Activated CD4-positive, alpha-beta T cell treated with anti-CD3 and anti-CD28 coated beads, Interleukin-2, amount 50 U/mL, for 16 hours (primary cell): ENCODE results near the gene PARVB.
A peak's percentile ranks its signal among the peaks of the same experiment; 100 is the strongest.

Source experiments
- DNase-seq: peaks from one replicate; pipeline ENCODE4 v3.0.0-alpha.2; 2020

Gene PARVB

DNA sequence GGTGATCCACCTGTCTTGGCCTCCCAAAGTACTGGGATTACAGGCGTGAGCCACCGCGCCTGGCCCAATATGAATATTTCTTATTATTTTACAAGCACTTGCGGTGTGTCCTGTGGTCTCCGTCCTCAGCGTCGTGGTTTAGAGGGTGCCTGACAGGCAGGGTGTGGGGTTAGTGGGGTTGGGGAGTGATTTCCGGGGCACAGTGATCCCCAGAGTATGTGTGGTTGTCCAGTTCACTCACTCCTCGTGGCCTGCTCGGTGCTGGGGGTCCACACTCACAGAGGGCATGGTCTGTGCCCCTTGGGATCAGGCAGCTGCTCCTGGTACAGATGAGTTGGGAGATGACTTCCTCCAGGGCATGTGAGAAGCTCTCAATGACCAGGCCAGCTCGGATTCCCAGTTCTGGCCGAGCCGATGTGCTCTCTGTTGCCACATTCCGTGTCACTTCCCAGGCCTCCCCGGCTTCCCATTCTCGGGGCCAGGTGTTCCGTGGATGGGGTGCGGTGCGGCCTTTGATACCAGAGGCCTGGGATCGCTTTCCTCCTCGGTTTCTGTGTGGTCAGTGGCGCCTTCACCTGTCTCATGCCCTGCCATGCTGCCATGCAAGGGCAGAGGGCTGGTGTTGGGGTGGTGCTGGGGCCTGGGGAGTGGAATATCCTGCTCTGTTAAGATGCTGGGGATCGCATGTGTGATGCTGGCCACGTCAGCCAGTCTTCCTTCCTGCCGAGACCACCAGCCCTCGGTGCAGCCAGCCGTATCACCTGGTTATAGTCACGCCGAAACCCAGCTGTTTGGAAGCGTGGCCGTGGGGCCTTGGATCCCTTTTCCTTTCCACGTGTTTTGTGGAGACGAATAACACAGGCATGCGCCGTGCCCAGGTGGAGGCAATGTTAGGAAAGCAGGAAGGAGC is 39.6 kb downstream of the PARVB start:
- no peak for DNase-seq

DNA sequence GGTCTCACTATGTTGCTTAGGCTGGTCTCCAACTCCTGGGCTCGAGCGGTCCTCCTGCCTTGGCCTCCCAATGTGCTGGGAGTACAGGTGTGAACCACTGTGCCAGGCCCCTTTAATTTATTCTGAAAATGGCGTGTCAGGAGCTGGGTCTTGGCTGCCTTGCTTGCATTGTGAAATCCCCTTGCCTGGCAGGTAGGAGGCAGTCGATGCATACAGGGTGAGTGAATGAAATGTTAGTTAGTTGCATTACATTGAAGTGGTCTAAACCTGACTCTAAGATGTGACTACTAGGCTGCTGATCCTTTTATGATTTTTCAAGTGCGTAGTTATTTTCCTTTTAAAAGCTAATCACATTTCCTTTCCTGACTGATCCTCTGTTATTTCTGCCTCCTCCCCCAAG is 42.9 kb downstream of the PARVB start:
- DNase-seq: no peak

DNA sequence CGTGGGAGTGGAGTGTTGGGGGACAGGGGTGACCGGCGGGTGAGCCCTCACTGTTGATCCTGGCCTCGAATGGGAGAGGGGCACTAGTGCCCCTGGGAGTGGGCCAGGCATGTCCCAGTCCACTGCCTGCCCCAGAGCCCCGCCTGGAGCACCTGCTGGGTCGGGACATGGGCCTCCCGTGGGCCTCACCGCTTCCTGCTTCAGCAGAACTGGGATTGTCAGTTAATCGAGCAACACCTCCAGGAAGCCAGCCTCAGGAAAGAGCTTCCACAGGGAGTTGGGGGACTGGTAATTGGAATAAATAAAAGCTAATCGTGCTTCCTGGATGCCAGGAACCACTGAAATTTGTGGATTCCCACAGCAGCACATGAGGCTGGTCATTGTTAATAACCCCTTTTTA is 43.8 kb downstream of the PARVB start:
- no peak for DNase-seq

DNA sequence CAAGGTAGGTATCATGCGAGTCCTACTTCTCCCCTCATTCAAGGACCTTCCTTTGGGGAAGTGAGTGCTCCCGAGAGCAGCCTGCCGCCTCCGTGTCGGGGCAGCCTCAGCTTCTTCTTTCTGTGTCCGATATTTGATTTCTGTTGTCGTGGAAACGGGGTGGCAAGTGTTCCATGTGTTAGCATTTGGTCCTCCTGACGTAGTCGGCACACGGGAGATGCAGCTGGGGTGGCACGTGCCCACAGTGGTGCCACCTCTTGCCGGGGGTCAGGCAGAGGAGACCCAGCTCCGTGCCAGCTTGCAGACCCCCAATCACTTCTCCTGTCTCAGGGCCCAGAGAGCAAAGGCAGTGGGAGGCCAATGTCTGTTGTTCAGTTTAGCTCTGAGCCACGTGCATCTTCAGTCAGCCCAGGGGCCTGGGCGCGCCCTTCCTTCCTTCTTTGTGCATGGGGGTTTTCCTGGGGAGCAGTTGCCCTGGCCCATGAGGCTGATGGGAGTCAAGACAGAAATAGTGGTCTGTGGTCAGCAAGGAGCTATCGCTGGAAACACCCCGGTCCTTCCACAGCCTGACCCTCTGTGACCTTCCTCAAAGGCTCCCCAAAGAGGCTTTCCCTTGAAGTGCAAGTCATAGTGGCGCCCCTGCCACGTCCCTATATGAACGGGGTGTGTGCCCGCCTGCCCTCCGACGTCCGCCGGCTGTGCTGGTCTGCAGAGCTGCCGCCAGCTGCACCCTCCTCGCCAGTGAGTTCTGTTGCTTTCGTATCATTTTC is 44.5 kb downstream of the PARVB start:
- no peak for DNase-seq

DNA sequence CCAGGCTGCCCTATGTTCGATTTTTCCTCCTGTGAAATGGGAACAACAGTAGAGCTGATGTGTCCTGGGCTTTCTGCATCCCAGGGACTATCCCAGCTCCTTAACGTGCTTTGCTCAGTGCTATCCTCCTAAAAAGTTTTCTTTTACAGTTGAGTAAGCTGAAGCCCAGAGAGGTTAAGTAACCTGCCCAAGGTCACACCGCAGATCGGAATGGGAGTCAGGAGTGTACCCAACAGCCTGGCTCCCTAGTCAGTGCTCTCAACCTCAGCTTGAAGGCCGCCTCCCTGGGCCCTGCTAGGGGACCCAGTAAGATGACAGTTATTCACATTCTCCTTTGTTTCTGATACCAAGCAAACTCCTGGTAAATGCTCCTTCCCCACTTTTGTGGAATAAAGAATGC is 45.9 kb downstream of the PARVB start:
- DNase-seq: no peak

DNA sequence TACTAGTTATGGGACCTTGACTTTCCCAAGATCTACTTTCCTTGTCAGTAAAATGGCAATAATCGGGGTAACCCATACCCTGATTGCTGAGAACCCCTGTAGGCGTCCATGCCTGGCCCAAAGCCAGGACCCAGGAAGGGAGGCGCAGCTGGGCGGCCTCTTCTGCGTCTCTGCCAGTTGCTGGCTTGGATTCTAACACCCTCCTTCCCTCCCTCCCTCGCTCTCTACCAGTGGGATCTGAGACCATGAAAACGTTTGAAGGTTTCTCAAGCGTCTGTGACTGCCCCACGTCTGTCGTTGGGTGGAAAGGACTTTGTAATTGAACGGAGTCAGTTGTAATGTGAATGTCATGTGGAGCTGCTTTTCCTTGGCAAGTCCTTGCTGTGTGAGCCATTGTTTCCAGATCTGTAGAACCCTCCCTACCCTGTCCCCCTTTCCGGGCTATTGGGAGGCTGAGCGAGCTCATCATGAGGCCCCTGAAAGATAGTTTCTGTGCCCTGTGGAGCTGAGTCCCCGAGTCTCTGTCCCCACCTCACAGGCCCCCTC is 47.8 kb downstream of the PARVB start:
- no peak for DNase-seq

DNA sequence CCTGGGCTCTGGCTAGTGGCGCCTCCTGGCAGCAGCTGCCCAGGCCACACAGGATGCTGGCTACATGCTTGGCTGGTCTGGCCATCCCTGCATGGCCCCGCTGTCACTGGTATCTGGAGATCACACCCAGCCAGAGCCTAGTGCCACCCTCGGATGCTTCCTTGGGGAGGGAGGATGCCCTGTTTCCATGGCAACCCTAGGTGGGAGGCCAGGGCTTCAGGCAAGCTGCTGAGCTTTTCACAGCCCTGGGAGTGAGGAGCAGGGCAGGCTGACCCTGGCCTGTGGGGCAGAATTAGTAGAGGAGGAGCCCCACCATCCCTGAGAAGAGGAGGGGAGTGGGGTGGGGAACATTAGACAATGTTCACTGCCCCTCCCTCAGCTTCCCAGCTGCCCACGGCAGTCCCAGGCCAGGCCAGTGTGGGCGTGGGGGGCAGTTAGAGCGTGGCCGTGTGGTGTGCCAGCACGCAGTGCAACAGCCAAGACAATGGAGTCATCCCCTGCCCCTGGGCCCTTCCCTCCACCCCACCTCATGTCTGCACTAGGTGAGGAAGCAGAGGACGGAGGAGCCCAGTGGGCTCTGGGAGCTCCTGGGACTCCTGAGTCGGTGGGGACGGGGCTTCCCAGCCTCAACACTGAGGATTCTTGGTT is 50.4 kb downstream of the PARVB start:
- no peak for DNase-seq

DNA sequence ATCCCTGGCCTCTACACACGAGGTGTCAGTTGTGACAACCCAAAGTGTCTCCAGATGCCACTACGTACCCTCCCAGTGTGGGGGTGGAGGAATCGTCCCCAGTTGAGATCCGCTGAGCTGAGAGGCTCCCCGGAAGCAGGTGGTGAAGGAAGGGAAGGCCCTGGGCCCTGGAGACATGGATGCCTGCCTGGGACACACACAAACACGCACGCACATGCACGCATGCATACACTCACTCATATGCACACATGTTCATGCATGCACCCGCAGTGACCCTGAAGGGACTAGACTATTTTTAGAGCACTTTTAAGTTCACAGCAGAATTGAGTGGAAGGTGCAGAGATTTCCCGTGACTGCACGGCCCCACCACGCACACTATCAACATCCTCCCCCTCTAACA is 50.9 kb downstream of the PARVB start:
- no peak for DNase-seq

DNA sequence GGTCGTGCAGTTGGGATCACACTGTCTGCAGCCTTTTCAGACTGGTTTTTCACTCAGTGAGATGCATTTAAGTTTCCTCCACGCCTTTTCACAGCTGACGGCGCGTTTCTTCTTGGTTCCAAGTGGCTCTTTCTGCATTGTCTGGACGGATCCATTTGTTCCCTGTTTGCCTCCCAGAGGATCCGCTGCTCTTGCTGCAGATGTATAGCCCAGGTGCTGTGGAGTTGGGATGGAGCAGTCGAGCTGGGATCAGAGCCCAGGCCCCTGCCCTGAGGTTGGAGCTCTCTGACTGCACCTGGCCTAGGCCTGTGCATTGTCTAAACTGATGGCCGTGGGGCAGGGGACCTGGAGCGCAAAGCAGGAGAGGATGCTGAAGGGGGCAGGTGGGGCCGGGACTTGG is 51.6 kb downstream of the PARVB start:
- no peak for DNase-seq

DNA sequence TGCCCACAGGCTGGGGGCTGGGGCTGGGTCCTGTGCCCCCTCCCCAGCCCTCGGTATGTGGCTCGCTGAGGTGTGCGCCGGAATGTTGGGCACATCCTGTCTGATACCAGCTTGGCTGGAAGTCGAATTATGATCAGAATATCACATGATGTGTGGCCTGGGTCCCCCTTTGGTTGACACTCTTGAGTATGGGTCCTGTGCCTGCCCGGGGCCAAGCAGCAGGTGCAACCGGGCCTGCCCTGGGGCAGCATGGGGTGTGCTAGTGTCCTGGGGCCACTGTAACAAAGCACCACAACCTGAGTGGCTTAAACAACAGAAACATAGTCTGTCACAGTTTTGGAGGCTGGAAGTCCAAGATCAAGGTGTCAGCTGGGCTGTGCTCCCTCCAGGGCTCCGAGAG is 52.7 kb downstream of the PARVB start:
- no peak for DNase-seq

DNA sequence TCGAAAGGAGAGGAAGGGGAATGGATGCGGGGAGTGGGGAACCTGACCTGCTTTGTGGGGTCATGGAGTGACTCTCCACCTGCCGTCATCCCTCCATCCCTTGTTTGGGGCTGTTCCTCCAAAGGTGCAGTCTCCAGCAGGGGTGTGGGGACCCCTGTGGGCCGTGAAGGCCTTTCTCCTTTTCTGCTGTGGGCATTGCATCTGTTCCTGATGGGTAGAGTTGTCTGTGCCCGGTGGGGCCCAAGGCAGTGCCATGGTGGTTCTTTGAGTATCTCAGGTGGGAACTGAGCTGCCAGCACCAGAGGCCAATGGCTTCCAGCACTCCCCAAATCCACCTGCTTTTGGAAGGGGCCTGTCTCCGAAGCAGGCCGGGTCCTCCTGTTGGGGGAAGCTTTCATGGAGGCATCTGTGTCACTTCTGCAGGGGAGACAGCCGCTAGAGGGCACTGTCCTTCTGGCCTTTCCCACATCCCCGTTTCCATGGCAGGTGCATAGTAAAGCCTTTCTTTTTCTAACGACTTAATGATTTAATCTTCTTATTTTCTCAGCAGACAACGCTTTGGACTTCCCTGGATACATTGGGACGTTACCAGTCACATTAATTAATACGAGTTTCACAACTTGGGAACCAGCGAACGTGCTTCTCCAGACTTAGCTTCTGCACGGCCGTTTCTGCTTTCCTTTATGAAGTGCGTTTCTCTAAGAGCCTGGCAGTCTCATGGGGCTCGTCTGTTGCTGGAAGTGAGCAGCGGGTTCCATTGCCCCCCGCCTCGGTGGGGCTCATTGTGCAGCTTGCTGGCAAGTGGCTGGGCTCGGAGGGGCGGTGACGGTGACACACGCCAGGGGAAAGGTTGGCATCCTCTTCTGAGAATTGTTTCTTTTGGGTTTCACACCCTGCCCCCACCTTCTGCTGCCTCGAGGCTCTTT is 57.1 kb downstream of the PARVB start:
- DNase-seq: peak; percentile 68

DNA sequence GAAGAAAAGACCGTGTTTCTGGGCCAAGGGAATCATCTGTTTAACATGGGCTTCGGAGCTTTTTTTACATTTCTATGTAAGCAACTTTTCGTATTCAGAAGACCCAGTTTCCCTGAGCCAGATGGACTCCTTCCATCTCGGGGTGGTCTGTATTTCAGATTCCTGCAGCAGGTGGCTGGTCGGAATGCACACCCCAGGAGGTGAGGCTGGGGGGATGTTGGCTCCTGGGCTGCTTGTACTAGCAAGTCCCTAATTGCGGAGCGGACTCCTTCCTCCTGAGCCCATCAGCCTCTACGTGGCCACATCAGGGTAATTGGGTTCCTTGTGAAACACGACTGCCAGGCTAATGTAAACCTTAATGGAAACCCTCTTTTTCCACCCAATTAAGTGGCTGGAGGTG is 58.7 kb downstream of the PARVB start:
- no peak for DNase-seq

DNA sequence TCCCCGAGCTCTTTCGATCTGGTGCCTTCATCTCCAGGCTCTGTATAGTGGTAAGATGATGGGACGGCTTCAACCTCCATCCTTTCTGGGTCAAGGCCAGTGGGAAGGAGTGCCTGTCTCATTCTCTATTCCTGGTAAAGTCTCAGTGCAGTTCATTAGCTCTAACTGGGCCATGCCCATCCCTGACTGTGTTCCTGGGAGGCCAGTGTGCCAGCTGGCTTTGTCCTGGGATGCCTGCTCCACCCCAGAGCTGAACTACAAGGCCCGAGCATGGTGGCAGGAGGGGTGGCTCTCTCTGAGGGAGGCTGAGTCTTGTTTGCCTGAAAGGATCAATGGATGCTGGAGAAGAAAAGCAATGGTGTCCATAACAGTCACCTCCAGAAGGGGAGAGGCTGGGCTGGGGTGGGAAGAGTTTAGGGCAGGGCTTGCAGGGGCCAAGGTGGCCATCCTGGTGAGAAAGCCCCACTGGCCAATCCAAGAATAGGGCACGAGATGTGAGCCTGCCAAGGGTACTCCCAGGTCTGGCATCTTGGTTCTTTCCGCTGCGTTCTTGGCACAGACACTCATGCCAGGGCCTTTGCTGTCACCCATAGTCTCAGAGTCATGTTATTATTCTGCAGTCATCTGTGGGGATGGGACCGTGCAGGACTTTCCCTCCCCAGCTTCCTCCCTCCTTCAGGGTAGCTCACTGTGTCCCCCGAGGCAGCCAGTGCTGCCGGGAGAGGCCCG is 60.1 kb downstream of the PARVB start:
- DNase-seq: no peak

DNA sequence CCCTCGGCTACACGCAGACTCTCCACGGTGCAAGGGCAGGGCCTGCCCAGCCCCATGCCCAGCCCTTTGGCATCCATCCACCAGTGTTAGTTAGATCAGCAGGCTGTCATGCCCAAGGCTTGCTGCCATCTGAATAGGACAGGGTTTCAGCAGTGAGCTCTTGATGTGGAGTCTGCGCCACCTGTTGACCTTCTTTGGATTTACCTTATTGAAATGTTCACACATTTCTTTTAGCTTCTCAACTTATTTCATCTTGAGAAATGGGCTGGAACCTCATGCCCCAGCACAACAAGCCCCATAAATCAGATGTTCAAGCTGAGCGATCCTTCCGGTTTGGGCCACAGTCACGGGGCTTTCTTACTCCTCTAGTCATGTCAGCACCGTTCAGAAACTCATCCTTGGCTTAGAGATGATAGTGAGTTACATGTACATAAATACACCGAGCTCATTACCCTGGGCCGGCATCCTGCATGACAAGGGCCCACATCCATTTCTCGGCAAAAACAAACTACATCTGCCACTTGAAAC is 61.7 kb downstream of the PARVB start:
- DNase-seq: peak; percentile 43

DNA sequence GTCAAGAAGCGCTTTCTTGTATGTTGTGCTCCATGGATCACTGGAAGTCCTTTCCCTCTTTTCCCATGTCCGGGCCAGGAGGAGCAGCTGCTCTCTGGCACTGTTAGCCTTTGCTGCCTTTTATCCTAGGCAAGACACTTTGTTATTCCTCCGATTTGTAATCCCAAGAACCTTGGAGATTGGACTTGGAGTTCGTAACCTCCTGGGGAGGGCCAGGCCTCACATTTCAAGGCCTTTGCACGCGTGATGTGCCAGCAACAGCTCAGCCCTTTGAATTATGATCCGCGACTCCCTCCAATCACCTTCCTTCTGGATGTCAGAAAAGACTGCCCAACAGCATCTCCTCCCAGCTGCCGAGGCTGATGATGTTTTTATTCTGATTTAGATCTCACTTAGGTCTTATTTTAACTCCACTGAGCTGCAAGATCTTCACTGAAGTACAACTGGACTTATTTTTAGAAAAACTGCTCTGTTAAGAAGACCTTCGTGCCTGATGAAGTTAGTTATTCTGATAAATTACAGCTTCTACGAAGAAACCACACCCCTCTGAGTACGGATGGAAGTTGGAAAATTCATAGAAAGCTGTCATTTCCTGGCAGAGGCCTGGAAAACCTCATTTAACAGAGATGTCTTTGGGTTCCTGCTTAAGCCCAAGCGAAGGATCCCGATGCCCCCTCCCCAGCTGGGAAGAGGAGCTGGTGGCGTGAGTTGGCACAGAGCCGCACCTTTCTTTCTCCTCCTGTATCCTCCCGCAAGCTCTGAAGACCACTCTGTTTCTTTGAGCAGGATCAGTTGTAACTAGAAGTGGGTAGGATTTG is 62.4 kb downstream of the PARVB start:
- no peak for DNase-seq

DNA sequence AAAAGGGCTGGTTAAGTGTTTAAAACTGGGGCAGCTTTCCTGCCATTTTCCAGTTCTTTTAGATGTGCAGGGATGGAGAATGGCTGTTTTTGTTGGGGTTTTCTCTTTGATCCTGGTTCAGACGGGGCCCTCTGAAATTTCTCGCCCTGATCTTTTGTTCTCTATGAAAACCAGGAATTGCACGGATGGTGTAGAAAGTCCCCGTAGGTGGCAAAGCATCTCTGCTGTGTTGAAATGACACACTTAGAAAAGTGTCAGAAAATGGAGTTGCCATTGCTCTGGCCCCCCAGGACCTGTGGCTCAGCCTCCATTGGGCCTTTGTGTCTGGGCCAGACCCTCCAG is 63.0 kb downstream of the PARVB start:
- DNase-seq: no peak

DNA sequence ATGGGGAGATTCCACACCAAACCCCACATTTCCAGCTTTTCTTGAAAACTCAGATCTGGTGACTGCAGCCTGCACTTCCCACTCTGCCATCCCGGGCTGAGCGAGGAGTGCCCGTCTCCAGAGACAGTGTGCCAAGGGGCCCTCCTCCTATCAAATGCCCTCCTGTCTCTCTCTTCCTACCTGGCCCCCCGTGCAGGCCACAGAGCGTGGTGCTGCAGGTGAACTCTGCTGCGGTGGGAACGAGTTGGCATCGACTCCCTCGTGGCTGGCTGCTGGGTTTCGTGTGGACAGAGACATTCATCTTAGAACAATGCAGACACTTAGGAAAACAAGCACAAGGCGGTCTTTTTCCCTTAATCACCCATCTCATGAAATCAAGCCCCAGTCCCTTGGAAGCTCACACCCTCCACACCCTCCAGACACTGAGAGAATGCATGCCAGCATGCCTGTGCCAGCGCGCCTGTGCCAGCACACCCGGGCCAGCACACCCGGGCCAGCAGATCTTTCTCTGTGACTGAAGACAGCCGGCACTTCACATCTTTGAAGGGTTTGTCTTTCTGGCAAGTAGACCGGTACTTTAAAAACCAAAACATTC is 65.0 kb downstream of the PARVB start:
- no peak for DNase-seq

DNA sequence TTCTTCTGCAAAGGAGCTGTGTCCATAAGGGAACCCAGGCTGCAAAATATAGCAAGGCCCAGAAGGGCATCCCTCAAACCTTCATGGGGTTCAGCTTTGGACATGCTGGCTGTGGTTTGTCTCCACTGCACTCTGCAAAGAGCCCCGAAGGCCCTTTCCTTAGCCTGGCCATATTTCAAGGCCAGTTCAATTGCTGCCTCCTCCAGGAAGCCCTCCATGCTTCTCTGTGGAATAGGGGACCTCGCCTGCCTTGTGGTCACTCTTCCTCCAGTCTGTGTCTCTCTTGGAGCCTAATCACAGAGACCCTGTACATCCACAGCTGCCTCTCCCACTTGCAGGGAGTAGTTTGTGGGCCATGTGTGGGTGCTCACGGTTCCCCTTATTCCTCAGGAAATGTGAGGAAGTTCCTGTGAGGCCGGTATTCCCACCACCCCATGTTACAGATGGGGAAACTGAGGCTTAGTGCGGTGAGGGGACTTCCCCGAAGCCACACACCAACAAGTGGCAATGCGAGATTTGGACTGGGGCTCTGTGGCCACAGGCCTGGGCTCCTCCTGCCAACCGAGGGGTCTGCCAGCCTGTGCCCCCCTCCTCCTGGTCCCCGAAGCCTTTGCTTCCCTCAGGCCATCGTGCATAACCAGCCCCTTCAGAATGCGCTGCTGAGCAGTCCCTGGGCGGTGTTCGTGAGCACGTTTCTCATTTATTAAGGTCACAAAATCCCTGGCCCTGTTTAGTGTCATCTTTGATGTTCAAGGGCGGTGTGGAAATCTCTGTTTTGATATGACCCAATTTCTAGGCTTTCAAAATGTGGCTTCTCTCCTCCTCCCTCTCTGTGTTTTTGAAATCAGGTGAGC is 65.8 kb downstream of the PARVB start:
- DNase-seq: no peak

DNA sequence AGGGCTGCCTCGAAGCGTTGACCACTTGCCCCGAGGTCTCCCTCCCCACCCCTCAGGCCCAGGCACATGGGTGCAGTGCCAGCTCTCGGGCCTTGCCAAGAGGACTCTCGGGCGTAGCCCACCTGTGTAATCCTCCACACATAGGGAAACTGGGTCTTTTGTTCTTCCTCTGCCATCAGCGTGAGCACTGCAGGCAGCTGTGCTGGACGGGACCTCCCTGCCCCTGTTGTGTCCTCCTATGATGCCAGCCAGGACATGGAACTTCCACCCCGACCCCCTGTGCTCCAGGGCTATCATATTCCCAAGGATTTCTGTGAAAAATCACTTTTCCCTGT is 66.4 kb downstream of the PARVB start:
- DNase-seq: no peak
